ENCODE measurements around the gene CFAP61. TPM values are rescaled to one million over a fixed set of nuclear protein-coding genes. Genes with fewer than 3 reads are reported as not detected.

CFAP61 gene
- total and polyA plus RNA-seq, 8 donors, result 0.95 to 5.3 (median 3.2) TPM; not detected in 1

DNA sequence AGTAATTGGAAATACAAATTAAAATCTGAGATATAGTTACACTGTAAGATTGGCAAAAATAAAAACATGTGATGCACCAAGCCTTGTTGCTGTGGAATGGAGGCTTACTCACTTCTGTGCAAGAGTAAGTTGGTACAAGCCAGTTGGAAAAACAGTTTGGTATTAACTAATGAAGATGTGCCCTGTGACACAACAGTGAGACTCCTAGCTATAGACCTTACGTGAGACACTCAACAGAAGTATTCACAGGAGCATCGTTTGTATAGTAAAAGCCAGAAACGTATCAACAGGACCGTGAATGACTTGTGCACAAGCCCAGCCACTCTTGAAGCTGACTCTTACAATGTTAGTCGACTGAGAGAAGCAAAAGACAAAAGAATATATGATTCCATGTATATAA is 20.5 kb upstream of the CFAP61 start:
- Histone ChIP-seq H3K27ac (no peak overlapping the region), H3K27me3 (no peaks in the 10 kb centered on the region), H3K36me3 (peaks cover 0 to 82% of the 10 kb centered on the region in 2 donors), H3K9me3 (no peaks in the 10 kb centered on the region), H3K4me3 (no peak overlapping the region), H3K4me1 (no peaks in the 10 kb centered on the region)
- no peak for ATAC-seq
- DNase-seq, result no peak
- TF ChIP-seq CTCF (IDR thresholded peaks at IDR 0.05), result no peak
- intact Hi-C loops (cut with DNase I), result no loop called here

GRCh38 chr20:20034486-20034885 is 17.8 kb upstream of the CFAP61 start:
- Histone ChIP-seq H3K9me3 (no peaks in the 10 kb centered on the region), H3K4me3 (no peak overlapping the region), H3K36me3 (peaks cover 0 to 86% of the 10 kb centered on the region in 2 donors), H3K27ac (no peak overlapping the region), H3K27me3 (no peaks in the 10 kb centered on the region), H3K4me1 (no peaks in the 10 kb centered on the region)
- DNase-seq, result no peak
- no peak for TF ChIP-seq CTCF (IDR thresholded peaks at IDR 0.05)
- intact Hi-C loops (cut with DNase I), result no loop called here
- ATAC-seq, result no peak

- H3K27ac ChIP-seq, result no peak overlapping the region
- no peak for DNase-seq
- intact Hi-C loops (cut with DNase I), result no loop called here
- peaks cover 0 to 100% of the 10 kb centered on the region in 2 donors for H3K36me3 ChIP-seq
- no peak overlapping the region for H3K4me3 ChIP-seq
- H3K9me3 ChIP-seq, result no peaks in the 10 kb centered on the region
- ATAC-seq, result no peak
- H3K4me1 ChIP-seq, result no peaks in the 10 kb centered on the region
- no peaks in the 10 kb centered on the region for H3K27me3 ChIP-seq
- no peak for TF ChIP-seq CTCF (IDR thresholded peaks at IDR 0.05)
These were observed 15.6 kb upstream of the CFAP61 start for GRCh38 chr20:20036756-20037155.

DNA sequence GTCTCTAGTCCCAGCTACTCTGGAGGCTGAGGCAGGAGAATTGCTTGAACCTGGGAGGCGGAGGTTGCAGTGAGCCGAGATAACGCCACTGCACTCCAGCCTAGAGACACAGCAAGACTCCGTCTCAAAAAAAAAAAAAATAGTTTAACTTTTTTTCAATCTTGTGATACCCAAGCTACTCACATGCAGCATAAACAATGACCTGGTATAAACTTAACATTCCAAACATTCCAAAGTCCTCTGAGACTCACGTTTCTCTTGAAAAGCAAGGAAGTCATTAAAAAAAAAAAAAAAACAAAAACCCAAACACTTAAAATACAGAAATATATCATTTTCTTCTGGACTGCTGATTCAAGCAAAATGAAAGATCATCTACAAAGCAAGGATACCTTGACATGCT is 14.4 kb upstream of the CFAP61 start:
- no peak for TF ChIP-seq CTCF (IDR thresholded peaks at IDR 0.05)
- no peaks in the 10 kb centered on the region for H3K4me1 ChIP-seq
- H3K27ac ChIP-seq, result peak overlapping the region in 1 of 2 donors; percentile 10
- intact Hi-C loops (cut with DNase I), result no loop called here
- peak; percentile 34 for ATAC-seq
- no peak for DNase-seq
- peaks cover 0 to 100% of the 10 kb centered on the region in 2 donors for H3K36me3 ChIP-seq
- H3K9me3 ChIP-seq, result no peaks in the 10 kb centered on the region
- H3K27me3 ChIP-seq, result no peaks in the 10 kb centered on the region
- no peak overlapping the region for H3K4me3 ChIP-seq

GRCh38 chr20:20038586-20038985 is 13.7 kb upstream of the CFAP61 start:
- intact Hi-C loops (cut with DNase I), result no loop called here

More at GRCh38 chr20:20038586-20038985, 13.7 kb upstream of the CFAP61 start:
- no peaks in the 10 kb centered on the region for H3K27me3 ChIP-seq
- peak; percentile 50 for ATAC-seq
- H3K4me3 ChIP-seq, result no peak overlapping the region
- no peaks in the 10 kb centered on the region for H3K9me3 ChIP-seq
- H3K27ac ChIP-seq, result no peak overlapping the region
- no peaks in the 10 kb centered on the region for H3K4me1 ChIP-seq
- TF ChIP-seq CTCF (IDR thresholded peaks at IDR 0.05), result no peak
- no peak for DNase-seq
- peaks cover 0 to 100% of the 10 kb centered on the region in 2 donors for H3K36me3 ChIP-seq

Measured in left lung (tissue), 10 donors.